ENCODE measurements around the gene COBLL1.

GRCh38 chr2:164875334-164876205 is 33.9 kb upstream of the COBLL1 start:
- no peak for TF ChIP-seq EZH2phosphoT487 (IDR thresholded peaks at IDR 0.05; ENCODE audit: low read depth, severe bottlenecking, unreplicated experiment)
- TF ChIP-seq, protein P1, sequence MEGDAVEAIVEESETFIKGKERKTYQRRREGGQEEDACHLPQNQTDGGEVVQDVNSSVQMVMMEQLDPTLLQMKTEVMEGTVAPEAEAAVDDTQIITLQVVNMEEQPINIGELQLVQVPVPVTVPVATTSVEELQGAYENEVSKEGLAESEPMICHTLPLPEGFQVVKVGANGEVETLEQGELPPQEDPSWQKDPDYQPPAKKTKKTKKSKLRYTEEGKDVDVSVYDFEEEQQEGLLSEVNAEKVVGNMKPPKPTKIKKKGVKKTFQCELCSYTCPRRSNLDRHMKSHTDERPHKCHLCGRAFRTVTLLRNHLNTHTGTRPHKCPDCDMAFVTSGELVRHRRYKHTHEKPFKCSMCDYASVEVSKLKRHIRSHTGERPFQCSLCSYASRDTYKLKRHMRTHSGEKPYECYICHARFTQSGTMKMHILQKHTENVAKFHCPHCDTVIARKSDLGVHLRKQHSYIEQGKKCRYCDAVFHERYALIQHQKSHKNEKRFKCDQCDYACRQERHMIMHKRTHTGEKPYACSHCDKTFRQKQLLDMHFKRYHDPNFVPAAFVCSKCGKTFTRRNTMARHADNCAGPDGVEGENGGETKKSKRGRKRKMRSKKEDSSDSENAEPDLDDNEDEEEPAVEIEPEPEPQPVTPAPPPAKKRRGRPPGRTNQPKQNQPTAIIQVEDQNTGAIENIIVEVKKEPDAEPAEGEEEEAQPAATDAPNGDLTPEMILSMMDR (IDR thresholded peaks at IDR 0.05; ENCODE audit: poor library complexity), result no peak

Measured in hepatocyte (in vitro differentiated cells).